ENCODE measurements around the gene NUMB.

DNA sequence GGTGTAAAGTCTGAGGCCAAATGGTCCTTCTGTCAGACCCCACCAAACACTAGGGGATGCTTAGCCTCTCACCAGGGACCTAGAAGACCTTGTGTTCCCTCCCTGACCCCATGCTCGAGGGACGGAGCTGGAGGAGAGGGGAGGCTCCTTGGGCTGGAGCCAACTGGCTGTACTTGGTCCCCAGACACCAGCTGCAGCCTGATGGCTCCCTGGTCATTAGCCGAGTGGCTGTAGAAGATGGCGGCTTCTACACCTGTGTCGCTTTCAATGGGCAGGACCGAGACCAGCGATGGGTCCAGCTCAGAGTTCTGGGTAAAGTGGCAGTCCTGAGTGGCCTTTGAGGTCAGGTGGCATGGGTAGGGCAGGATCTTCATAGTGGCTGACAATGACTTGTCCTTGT, 192.0 kb downstream of the NUMB start:
- TF ChIP-seq, protein P1, sequence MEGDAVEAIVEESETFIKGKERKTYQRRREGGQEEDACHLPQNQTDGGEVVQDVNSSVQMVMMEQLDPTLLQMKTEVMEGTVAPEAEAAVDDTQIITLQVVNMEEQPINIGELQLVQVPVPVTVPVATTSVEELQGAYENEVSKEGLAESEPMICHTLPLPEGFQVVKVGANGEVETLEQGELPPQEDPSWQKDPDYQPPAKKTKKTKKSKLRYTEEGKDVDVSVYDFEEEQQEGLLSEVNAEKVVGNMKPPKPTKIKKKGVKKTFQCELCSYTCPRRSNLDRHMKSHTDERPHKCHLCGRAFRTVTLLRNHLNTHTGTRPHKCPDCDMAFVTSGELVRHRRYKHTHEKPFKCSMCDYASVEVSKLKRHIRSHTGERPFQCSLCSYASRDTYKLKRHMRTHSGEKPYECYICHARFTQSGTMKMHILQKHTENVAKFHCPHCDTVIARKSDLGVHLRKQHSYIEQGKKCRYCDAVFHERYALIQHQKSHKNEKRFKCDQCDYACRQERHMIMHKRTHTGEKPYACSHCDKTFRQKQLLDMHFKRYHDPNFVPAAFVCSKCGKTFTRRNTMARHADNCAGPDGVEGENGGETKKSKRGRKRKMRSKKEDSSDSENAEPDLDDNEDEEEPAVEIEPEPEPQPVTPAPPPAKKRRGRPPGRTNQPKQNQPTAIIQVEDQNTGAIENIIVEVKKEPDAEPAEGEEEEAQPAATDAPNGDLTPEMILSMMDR (IDR thresholded peaks at IDR 0.05): no peak
- TF ChIP-seq POLR2AphosphoS5 (IDR thresholded peaks at IDR 0.05): no peak
- TF ChIP-seq POLR2A (IDR thresholded peaks at IDR 0.05): no peak
- no peak for TF ChIP-seq EP300 (IDR thresholded peaks at IDR 0.05)

Measured in suprapubic skin (tissue), 4 donors.